Measurements from ENCODE around the gene PALS2.
A peak's percentile ranks its signal among the peaks of the same experiment; 100 is the strongest.

GRCh38 chr7:24576171-24577025 lies 3.1 kb downstream of the PALS2 start:
- TF ChIP-seq CTCF (IDR thresholded peaks at IDR 0.05) (peak; percentile 79), EZH2 (IDR thresholded peaks at IDR 0.05) (no peak), EZH2phosphoT487 (IDR thresholded peaks at IDR 0.05) (no peak)
